ENCODE data around the gene TFAP2A. TPM values are rescaled to one million over a fixed set of nuclear protein-coding genes. Genes with fewer than 3 reads are reported as not detected.
A peak's percentile ranks its signal among the peaks of the same experiment; 100 is the strongest.

The TFAP2A gene
- total and polyA plus RNA-seq, 10 of the 15 experiments (the other 5 are each of a cell fraction or from before 2014, with no cell fraction given), result 0.05 to 0.46 (median 0.17) TPM; not detected in 4

DNA sequence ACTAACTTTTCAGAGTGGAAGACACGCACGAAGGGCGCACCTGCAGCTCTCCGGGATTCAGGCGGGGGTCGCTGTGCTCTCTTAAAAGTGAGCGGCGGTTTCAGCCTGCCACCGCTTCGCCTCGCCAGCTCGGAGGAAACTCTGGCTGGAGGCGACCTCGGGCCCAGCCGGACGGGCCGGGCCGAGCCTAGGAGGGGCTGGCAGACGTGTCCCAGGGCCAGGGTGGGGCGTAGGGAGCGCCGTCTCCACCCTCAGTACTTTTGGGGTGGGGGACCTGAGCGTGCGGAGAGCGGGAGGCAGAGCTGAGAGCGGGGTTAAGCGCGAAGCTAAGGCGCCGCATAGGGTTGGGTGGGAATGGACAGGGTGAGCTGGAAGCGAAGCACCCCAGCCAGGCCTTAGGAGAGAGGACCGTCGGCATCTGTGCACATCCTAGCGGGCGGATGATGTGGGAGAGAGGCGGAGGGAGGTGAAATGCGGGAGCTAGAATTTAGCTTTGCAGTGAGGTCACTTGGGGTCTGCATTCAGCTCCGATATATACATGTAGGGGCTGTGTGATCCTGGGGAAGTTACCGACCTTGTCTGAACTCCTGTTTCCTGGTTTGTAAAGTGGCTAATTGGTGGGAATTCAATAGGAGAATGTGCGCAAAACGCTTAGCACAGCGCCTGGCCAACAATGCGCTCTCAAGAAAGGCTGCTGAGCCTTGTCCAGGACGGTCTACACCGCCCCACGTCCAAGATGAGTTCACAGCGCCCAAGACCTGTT lies 6.5 kb upstream of the TFAP2A start:
- H3K4me3 ChIP-seq, result no peak overlapping the region
- 25% methylated on average over 47 of the region's 47 CpGs for WGBS (ENCODE audit: insufficient coverage, insufficient replicate concordance, low lambda C conversion rate, missing lambda C conversion rate)
- no TSS peak for BruUV-seq (replicated peaks)
- peaks cover 8% of the 10 kb centered on the region for H3K4me1 ChIP-seq (ENCODE audit: control insufficient read depth, insufficient read depth, low read length)
- H3K27ac ChIP-seq (ENCODE audit: control insufficient read depth, insufficient read depth), result no peak overlapping the region
- CTCF ChIA-PET, result interaction anchor here (1.4 to 1.5 kb wide), 2 partner anchors 8 to 11 kb away, joined by 5 to 6 read pairs; no protein-coding TSS in a partner anchor
- SMC1A ChIA-PET (ENCODE audit: uncharacterized antibody, unreplicated experiment), result no interaction called here
- RAD21 ChIA-PET (ENCODE audit: unreplicated experiment), result no interaction called here
- no peaks in the 10 kb centered on the region for H3K36me3 ChIP-seq (ENCODE audit: control insufficient read depth in 2 of 2, insufficient read depth in 2 of 2, low read length in 1 of 2)
- H3K9me3 ChIP-seq (replicated peaks; ENCODE audit: control insufficient read depth, insufficient read depth, low read length), result no peaks in the 10 kb centered on the region; the same call in 1 of the 3 replicates
- H3K9ac ChIP-seq (ENCODE audit: control insufficient read depth, insufficient read depth, low read length), result no peak overlapping the region
- H3K79me2 ChIP-seq (ENCODE audit: control insufficient read depth, insufficient read depth, low read length), result no peaks in the 10 kb centered on the region
- H2AFZ ChIP-seq (ENCODE audit: control insufficient read depth, low read depth, low read length), result no peak overlapping the region
- in situ Hi-C loops (cut with MboI), result no loop called here
- POLR2A ChIA-PET, result no interaction called here
- FAIRE-seq (no peak), DNase-seq (ENCODE audit: low read depth, low spot score) (no peak), ATAC-seq (no peak)
- TF ChIP-seq, protein P1, sequence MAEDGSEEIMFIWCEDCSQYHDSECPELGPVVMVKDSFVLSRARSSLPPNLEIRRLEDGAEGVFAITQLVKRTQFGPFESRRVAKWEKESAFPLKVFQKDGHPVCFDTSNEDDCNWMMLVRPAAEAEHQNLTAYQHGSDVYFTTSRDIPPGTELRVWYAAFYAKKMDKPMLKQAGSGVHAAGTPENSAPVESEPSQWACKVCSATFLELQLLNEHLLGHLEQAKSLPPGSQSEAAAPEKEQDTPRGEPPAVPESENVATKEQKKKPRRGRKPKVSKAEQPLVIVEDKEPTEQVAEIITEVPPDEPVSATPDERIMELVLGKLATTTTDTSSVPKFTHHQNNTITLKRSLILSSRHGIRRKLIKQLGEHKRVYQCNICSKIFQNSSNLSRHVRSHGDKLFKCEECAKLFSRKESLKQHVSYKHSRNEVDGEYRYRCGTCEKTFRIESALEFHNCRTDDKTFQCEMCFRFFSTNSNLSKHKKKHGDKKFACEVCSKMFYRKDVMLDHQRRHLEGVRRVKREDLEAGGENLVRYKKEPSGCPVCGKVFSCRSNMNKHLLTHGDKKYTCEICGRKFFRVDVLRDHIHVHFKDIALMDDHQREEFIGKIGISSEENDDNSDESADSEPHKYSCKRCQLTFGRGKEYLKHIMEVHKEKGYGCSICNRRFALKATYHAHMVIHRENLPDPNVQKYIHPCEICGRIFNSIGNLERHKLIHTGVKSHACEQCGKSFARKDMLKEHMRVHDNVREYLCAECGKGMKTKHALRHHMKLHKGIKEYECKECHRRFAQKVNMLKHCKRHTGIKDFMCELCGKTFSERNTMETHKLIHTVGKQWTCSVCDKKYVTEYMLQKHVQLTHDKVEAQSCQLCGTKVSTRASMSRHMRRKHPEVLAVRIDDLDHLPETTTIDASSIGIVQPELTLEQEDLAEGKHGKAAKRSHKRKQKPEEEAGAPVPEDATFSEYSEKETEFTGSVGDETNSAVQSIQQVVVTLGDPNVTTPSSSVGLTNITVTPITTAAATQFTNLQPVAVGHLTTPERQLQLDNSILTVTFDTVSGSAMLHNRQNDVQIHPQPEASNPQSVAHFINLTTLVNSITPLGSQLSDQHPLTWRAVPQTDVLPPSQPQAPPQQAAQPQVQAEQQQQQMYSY (CRISPR knock-in tag; IDR thresholded peaks at IDR 0.05), result no peak
- TF ChIP-seq RCOR1 (conservative IDR thresholded peaks at IDR 0.05; ENCODE audit: low read depth, low read length), result no peak
- no peak for TF ChIP-seq YBX1 (IDR thresholded peaks at IDR 0.05)
- TF ChIP-seq CBFB (IDR thresholded peaks at IDR 0.05; ENCODE audit: low read depth), result no peak
- TF ChIP-seq, protein P2, sequence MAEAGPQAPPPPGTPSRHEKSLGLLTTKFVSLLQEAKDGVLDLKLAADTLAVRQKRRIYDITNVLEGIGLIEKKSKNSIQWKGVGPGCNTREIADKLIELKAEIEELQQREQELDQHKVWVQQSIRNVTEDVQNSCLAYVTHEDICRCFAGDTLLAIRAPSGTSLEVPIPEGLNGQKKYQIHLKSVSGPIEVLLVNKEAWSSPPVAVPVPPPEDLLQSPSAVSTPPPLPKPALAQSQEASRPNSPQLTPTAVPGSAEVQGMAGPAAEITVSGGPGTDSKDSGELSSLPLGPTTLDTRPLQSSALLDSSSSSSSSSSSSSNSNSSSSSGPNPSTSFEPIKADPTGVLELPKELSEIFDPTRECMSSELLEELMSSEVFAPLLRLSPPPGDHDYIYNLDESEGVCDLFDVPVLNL (IDR thresholded peaks at IDR 0.05; ENCODE audit: low read depth, low read length), result no peak
- TF ChIP-seq, protein P3, sequence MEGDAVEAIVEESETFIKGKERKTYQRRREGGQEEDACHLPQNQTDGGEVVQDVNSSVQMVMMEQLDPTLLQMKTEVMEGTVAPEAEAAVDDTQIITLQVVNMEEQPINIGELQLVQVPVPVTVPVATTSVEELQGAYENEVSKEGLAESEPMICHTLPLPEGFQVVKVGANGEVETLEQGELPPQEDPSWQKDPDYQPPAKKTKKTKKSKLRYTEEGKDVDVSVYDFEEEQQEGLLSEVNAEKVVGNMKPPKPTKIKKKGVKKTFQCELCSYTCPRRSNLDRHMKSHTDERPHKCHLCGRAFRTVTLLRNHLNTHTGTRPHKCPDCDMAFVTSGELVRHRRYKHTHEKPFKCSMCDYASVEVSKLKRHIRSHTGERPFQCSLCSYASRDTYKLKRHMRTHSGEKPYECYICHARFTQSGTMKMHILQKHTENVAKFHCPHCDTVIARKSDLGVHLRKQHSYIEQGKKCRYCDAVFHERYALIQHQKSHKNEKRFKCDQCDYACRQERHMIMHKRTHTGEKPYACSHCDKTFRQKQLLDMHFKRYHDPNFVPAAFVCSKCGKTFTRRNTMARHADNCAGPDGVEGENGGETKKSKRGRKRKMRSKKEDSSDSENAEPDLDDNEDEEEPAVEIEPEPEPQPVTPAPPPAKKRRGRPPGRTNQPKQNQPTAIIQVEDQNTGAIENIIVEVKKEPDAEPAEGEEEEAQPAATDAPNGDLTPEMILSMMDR (IDR thresholded peaks at IDR 0.05 in 2 of 3, conservative IDR thresholded peaks at IDR 0.05 in 1 of 3; ENCODE audit: control insufficient read depth in 2 of 3, extremely low read depth in 1 of 3, insufficient read depth in 1 of 3, low read depth in 3 of 3, low read length in 3 of 3), result peak in 1 of 3 experiments; percentile 12; a peak in 2 of 6 replicates
- TF ChIP-seq TARDBP (IDR thresholded peaks at IDR 0.05; ENCODE audit: borderline replicate concordance), result no peak
- no peak for TF ChIP-seq BMI1 (IDR thresholded peaks at IDR 0.05; ENCODE audit: borderline replicate concordance)
- no peaks in the 10 kb centered on the region for H4K20me1 ChIP-seq (ENCODE audit: control insufficient read depth, insufficient read depth)
- intact Hi-C loops (cut with micrococcal nuclease; ENCODE audit: unreplicated experiment), result loop anchor here (10.0 kb wide), 1 partner anchor 277 kb away; no protein-coding TSS in a partner anchor
- H3K4me2 ChIP-seq (ENCODE audit: control insufficient read depth, insufficient read depth), result no peak overlapping the region
- H3K27me3 ChIP-seq (replicated peaks in 1 of 2; ENCODE audit: control insufficient read depth in 2 of 2, insufficient read depth in 2 of 2, low read length in 1 of 2), result peaks cover 21 to 40% of the 10 kb centered on the region in 2 experiments
